ENCODE data around the gene COL4A6. TPM values are rescaled to one million over a fixed set of nuclear protein-coding genes. Genes with fewer than 3 reads are reported as not detected.

The COL4A6 gene
- total and polyA plus RNA-seq, 2 donors (not counting 3 experiments of a cell fraction or from before 2014, with no cell fraction given) = 0.49 to 0.62 TPM

DNA sequence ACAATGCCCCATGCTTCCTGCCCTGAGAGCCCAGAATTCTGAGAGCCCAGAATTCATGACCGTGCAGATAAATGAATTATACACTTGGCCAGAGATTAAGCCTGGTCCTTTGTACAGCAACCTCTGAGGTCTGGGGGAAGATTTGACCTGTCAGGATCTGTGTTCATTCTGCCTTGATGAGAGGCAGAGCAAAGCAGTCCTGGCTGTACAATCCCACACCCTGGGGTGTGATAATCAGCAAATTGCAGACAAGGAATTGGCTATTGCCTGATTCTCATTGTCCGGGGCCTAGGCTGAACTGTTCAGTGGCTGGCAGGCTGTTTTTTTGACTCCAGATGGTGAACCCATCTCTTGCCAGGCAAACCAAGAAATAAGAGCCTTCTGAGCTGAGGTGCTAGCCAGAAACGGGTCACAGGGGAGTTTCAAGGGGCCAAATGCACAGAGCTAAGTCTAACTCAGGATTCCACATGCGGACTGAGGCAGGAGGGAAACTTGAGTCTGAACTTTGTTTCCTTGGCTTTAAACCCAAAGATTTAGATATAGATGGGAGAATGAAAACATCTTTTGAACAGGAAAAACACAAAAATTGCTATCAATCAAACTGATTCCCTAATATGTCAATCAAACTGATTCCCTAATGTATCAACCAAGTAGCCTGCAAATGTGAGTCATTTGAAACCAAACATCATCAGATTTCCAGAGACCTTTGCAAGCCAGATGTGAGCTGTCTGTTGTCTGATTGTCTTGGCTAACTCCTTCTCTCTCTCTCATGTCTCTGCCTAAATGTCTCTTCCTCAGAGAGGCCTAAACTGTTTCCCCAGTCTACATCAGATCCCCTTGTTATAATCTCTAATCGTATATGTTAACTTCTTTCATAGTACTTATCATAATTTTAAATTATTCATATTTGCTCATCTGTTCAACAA is 187.3 kb downstream of the COL4A6 start:
- no peak overlapping the region for H3K9ac ChIP-seq (replicated peaks; ENCODE audit: extremely low read depth, insufficient read depth, low read length)
- dilution Hi-C loops (cut with MboI; ENCODE audit: extremely low pct_ligation_motif_present, low sequenced_read_pairs) = no loop called here
- FAIRE-seq = no peak

More for the DNA sequence above, 187.3 kb downstream of the COL4A6 start:
- no peaks in the 10 kb centered on the region for H3K9me3 ChIP-seq (replicated peaks; ENCODE audit: control insufficient read depth, insufficient read depth, low read length)
- TF ChIP-seq, protein P1, sequence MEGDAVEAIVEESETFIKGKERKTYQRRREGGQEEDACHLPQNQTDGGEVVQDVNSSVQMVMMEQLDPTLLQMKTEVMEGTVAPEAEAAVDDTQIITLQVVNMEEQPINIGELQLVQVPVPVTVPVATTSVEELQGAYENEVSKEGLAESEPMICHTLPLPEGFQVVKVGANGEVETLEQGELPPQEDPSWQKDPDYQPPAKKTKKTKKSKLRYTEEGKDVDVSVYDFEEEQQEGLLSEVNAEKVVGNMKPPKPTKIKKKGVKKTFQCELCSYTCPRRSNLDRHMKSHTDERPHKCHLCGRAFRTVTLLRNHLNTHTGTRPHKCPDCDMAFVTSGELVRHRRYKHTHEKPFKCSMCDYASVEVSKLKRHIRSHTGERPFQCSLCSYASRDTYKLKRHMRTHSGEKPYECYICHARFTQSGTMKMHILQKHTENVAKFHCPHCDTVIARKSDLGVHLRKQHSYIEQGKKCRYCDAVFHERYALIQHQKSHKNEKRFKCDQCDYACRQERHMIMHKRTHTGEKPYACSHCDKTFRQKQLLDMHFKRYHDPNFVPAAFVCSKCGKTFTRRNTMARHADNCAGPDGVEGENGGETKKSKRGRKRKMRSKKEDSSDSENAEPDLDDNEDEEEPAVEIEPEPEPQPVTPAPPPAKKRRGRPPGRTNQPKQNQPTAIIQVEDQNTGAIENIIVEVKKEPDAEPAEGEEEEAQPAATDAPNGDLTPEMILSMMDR (IDR thresholded peaks at IDR 0.05; ENCODE audit: extremely low read depth in 1 of 2, insufficient read depth in 1 of 2, low read depth in 1 of 2, low read length in 2 of 2) = no peak
- no peak for TF ChIP-seq GATA2 (IDR thresholded peaks at IDR 0.05; ENCODE audit: insufficient read depth, insufficient read length, low read depth, low read length)
- TF ChIP-seq FOS (IDR thresholded peaks at IDR 0.05; ENCODE audit: borderline replicate concordance, insufficient read depth, low read length) = no peak
- no peak for TF ChIP-seq EZH2 (IDR thresholded peaks at IDR 0.05; ENCODE audit: borderline replicate concordance, low read depth, low read length, severe bottlenecking)
- TF ChIP-seq POLR2AphosphoS5 (IDR thresholded peaks at IDR 0.05; ENCODE audit: insufficient read depth, low read depth, low read length) = no peak
- TF ChIP-seq MYC (IDR thresholded peaks at IDR 0.05; ENCODE audit: low read depth, low read length) = no peak
- TF ChIP-seq JUN (IDR thresholded peaks at IDR 0.05; ENCODE audit: borderline replicate concordance, insufficient read depth, insufficient read length, low read depth) = no peak
- TF ChIP-seq, protein P2, sequence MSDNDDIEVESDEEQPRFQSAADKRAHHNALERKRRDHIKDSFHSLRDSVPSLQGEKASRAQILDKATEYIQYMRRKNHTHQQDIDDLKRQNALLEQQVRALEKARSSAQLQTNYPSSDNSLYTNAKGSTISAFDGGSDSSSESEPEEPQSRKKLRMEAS (IDR thresholded peaks at IDR 0.05; ENCODE audit: insufficient read depth, insufficient read length) = no peak
- no peak for TF ChIP-seq POLR2A (IDR thresholded peaks at IDR 0.05; ENCODE audit: low read depth, low read length)
- no peaks in the 10 kb centered on the region for H4K20me1 ChIP-seq (replicated peaks; ENCODE audit: control insufficient read depth, extremely low read depth, insufficient read depth, low read length)
- H3K4me1 ChIP-seq (ENCODE audit: control insufficient read depth, extremely low read depth, insufficient read depth, low read length) = no peaks in the 10 kb centered on the region
- H3K79me2 ChIP-seq (ENCODE audit: control insufficient read depth, insufficient read depth, low read length) = no peaks in the 10 kb centered on the region
- ChIA-PET POLR2A (no interaction called here), CTCF (no interaction called here)
- H3K4me3 ChIP-seq (replicated peaks in 1 of 3; ENCODE audit: insufficient read depth in 1 of 3, low read depth in 1 of 3, low read length in 3 of 3) = no peak overlapping the region
- no peaks in the 10 kb centered on the region for H3K27me3 ChIP-seq (ENCODE audit: control insufficient read depth in 2 of 2, insufficient read depth in 2 of 2, low read length in 2 of 2)
- no TSS peak for BruUV-seq (replicated peaks)
- H3K36me3 ChIP-seq (ENCODE audit: control insufficient read depth in 2 of 2, extremely low read depth in 1 of 2, insufficient read depth in 2 of 2, low read length in 2 of 2) = no peaks in the 10 kb centered on the region
- H3K9me1 ChIP-seq (replicated peaks; ENCODE audit: control insufficient read depth, extremely low read depth, insufficient read depth, low read length) = no peaks in the 10 kb centered on the region
- no peak overlapping the region for H3K27ac ChIP-seq (ENCODE audit: insufficient read depth, low read depth, low read length)
- intact Hi-C loops (cut with micrococcal nuclease) = no loop called here
- no peak for DNase-seq (ENCODE audit: low read depth, low spot score)
- H2AFZ ChIP-seq (ENCODE audit: low read depth, low read length) = no peak overlapping the region
- H3K4me2 ChIP-seq (ENCODE audit: insufficient read depth, low read length) = no peak overlapping the region

Data from endothelial cell of umbilical vein (primary cell).